Kidney (tissue), 14 donors: ENCODE data around the gene SH3RF1. TPM values are rescaled to one million over a fixed set of nuclear protein-coding genes. Genes with fewer than 3 reads are reported as not detected.

Experiments
- DNase-seq, 5 donors: peaks; one replicate each; pipeline ENCODE4 v3.0.0-alpha.2; 2013 to 2020
- FAIRE-seq: peaks from 2 replicates; lab custom pipeline; 2012; peaks lifted over from hg19 to GRCh38; lab: Jason Lieb, UNC
- H3K27ac ChIP-seq, 2 donors: one replicate each; pipeline ENCODE4 v1.7.0; 2013; ENCODE audit warnings: low read depth in 2 of 2, low read length in 2 of 2, inconsistent platforms in 1 of 2
- H3K27me3 ChIP-seq: one replicate; pipeline ENCODE4 v1.7.1; 2013; ENCODE audit warnings: low read length, inconsistent platforms; ENCODE audit not compliant: control insufficient read depth, insufficient read depth
- H3K36me3 ChIP-seq, 3 donors: one replicate each; pipeline versions ENCODE4 v1.7.0 to v1.7.1; 2013; ENCODE audit warnings: low read length in 3 of 3, control low read depth in 1 of 3, inconsistent platforms in 1 of 3; ENCODE audit not compliant: insufficient read depth in 3 of 3, control insufficient read depth in 2 of 3
- H3K4me1 ChIP-seq, 3 donors: one replicate each; pipeline versions ENCODE4 v1.7.0 to v1.7.1; 2013; ENCODE audit warnings: low read length in 3 of 3, inconsistent platforms in 1 of 3, low read depth in 1 of 3; ENCODE audit not compliant: control insufficient read depth in 2 of 3, insufficient read depth in 2 of 3
- H3K4me3 ChIP-seq, 3 donors: one replicate each; pipeline versions ENCODE4 v1.7.0 to v1.8.1; 2013; ENCODE audit warnings: low read length in 3 of 3, control low read depth in 1 of 3, inconsistent platforms in 1 of 3
- H3K9ac ChIP-seq, 3 donors: one replicate each; pipeline versions ENCODE4 v1.7.0 to v1.7.1; 2013; ENCODE audit warnings: low read length in 3 of 3, control low read depth in 1 of 3, inconsistent platforms in 1 of 3
- H3K9me3 ChIP-seq, 3 donors: one replicate each; pipeline versions ENCODE4 v1.7.0 to v1.7.1; 2013; ENCODE audit warnings: low read length in 3 of 3, control low read depth in 1 of 3, inconsistent platforms in 1 of 3; ENCODE audit not compliant: control insufficient read depth in 2 of 3, insufficient read depth in 1 of 3
- intact Hi-C: fragments of 100-400 bp; cut with DNase I; formaldehyde crosslinking; loops from one replicate; pipeline ENCODE4 v1.11.1; 2022
- polyA plus RNA-seq: library from polyadenylated mRNA; stranded (reverse); fragments of 350-450 nt; fragmentation: Illumina TruSeq; extraction: RNeasy Lipid Tissue Mini Kit (QIAGEN cat#74804); gene quantifications from one replicate; pipeline ENCODE4 v1.2.3, GENCODE V29; 2014; ENCODE audit warnings: low read depth, low replicate concordance; ENCODE audit not compliant: insufficient read depth
- total RNA-seq: library from RNA; stranded (reverse); fragmentation: NEBNext Ultra II Directional; extraction: Animal tissue kit (Norgen Biotek cat#: 25700); gene quantifications from one replicate; pipeline ENCODE4 v1.2.1, GENCODE V29; 2021
- TF ChIP-seq, protein P1 (sequence below): IDR thresholded peaks from 3 replicates; pipeline ENCODE4 v1.5.1; 2012; ENCODE audit warnings: mild to moderate bottlenecking, moderate library complexity, borderline replicate concordance; ENCODE audit not compliant: insufficient read depth; ENCODE audit errors: extremely low read depth
- donor health status: control.
- donor health status: control.
- donor health status: control.
- donor health status: control.
- donor health status: control.
- donor health status: DM: yes; HTN: yes; CAD: no.
- donor health status: Normal renal cell carcinoma (clear cell type).

The SH3RF1 gene
- total and polyA plus RNA-seq, 2 donors from 2014 or later: 8.2 to 35.7 TPM

DNA sequence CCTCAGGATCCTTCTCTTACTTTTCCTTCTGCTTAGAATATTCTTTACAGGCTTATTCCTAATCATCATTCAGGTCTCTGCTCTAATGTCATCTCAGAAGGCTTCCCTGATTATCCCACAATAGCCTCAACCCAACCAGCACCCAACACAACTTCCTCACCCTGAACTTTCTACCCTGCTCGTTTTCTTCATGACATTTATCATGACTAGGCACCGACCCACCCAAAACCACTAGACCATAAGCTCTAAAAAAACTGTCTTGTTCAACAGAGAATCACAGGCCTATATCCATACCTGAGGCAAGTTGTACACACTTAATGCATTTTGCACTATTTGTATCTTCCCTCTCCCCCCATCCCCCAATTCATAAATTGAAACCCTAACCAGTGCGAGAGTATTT is 95.3 kb downstream of the SH3RF1 start:
- no peak overlapping the region for H3K4me3 ChIP-seq
- H3K9me3 ChIP-seq: no peaks in the 10 kb centered on the region
- no peaks in the 10 kb centered on the region for H3K27me3 ChIP-seq
- intact Hi-C loops: no loop called here
- H3K27ac ChIP-seq: no peak overlapping the region
- DNase-seq (no peak), FAIRE-seq (no peak)
- H3K9ac ChIP-seq: no peak overlapping the region
- TF ChIP-seq, protein P1, sequence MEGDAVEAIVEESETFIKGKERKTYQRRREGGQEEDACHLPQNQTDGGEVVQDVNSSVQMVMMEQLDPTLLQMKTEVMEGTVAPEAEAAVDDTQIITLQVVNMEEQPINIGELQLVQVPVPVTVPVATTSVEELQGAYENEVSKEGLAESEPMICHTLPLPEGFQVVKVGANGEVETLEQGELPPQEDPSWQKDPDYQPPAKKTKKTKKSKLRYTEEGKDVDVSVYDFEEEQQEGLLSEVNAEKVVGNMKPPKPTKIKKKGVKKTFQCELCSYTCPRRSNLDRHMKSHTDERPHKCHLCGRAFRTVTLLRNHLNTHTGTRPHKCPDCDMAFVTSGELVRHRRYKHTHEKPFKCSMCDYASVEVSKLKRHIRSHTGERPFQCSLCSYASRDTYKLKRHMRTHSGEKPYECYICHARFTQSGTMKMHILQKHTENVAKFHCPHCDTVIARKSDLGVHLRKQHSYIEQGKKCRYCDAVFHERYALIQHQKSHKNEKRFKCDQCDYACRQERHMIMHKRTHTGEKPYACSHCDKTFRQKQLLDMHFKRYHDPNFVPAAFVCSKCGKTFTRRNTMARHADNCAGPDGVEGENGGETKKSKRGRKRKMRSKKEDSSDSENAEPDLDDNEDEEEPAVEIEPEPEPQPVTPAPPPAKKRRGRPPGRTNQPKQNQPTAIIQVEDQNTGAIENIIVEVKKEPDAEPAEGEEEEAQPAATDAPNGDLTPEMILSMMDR: no peak
- peaks cover 0 to 9% (median 2%) of the 10 kb centered on the region in 3 donors for H3K4me1 ChIP-seq
- H3K36me3 ChIP-seq: no peaks in the 10 kb centered on the region

DNA sequence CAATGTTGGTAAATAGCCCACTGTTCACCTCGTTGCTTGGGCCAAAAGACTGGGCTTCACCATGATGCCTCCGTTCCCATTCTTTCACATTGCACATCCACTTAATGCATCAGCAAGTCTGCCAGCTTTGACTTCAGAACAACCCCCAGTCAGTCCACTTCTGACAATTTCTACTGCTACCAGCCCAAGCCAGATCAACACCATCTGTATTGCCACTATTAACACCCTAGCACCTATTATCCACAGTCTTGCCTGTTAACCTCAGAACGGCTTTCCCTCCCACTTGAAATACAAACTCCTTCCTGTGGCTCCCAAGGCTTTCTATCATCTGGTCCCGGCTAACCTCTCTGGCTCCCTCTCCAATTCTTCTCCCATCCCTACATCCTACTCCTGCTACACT is 95.7 kb downstream of the SH3RF1 start:
- Histone ChIP-seq H3K27me3 (no peaks in the 10 kb centered on the region), H3K4me1 (peaks cover 0 to 4% (median 2%) of the 10 kb centered on the region in 3 donors), H3K9ac (no peak overlapping the region), H3K27ac (no peak overlapping the region), H3K4me3 (no peak overlapping the region), H3K9me3 (no peaks in the 10 kb centered on the region), H3K36me3 (no peaks in the 10 kb centered on the region)
- TF ChIP-seq, protein P1: no peak
- intact Hi-C loops: no loop called here
- no peak for FAIRE-seq
- DNase-seq: no peak

DNA sequence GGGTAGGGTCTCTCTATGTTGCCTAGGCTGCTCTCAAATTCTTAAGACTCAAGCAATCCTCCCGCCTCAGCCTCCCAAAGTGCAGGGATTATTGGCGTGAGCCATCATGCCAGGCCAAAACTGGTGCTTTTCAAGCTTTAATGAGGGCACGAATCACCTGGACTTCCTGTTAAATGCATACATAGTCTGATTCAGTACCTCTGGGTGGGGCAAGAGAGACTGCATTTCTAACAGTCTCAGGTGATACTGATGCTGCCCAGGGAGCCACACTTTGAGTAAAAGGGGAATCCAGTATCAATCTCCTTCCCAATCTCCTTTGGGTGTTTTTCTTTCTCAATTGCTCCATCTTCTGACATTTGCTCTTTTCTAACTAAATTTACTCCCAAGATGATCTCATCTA is 96.5 kb downstream of the SH3RF1 start:
- H3K4me3 ChIP-seq: no peak overlapping the region
- TF ChIP-seq, protein P1: no peak
- intact Hi-C loops: no loop called here
- no peaks in the 10 kb centered on the region for H3K36me3 ChIP-seq
- no peaks in the 10 kb centered on the region for H3K27me3 ChIP-seq
- no peak overlapping the region for H3K27ac ChIP-seq
- H3K9ac ChIP-seq: no peak overlapping the region
- DNase-seq (no peak), FAIRE-seq (no peak)
- peaks cover 0 to 2% (median 1%) of the 10 kb centered on the region in 3 donors for H3K4me1 ChIP-seq
- H3K9me3 ChIP-seq: no peaks in the 10 kb centered on the region
